NCI-H1048 (cell line): ENCODE measurements around the gene CDH7.

Source experiments
- DNase-seq: peaks from one replicate; lab custom pipeline; 2025; lab: John Stamatoyannopoulos, UW

The CDH7 gene

GRCh38 chr18:65907281-65907680 is 156.5 kb downstream of the CDH7 start:
- no peak for DNase-seq

- no peak for DNase-seq
Measured at GRCh38 chr18:65919018-65919417, 168.2 kb downstream of the CDH7 start.

- no peak for DNase-seq
Measured at GRCh38 chr18:65919663-65920062, 168.9 kb downstream of the CDH7 start.

GRCh38 chr18:65922103-65922502 is 171.3 kb downstream of the CDH7 start:
- DNase-seq, result no peak

GRCh38 chr18:65924904-65925303 is 174.1 kb downstream of the CDH7 start:
- DNase-seq, result no peak

GRCh38 chr18:65934874-65935273 is 184.1 kb downstream of the CDH7 start:
- DNase-seq, result no peak

- DNase-seq, result no peak
Measured at GRCh38 chr18:65936678-65937077, 185.9 kb downstream of the CDH7 start.

- no peak for DNase-seq
Measured at GRCh38 chr18:65937180-65937579, 186.4 kb downstream of the CDH7 start.

- peak; percentile 36 for DNase-seq
Measured at GRCh38 chr18:65938592-65939372, 188.0 kb downstream of the CDH7 start.
